GM18909 (cell line): Measurements from ENCODE around the gene ZFP36L1.

Experiments
- ATAC-seq: cut with Tn5 transposase; IDR thresholded peaks from one replicate; pipeline ENCODE4 v1.9.1; 2021; ENCODE audit warnings: mild to moderate bottlenecking; ENCODE audit not compliant: unreplicated experiment, poor library complexity

The ZFP36L1 gene

GRCh38 chr14:68816943-68817430 lies 24.1 kb upstream of the ZFP36L1 start:
- ATAC-seq, result no peak

GRCh38 chr14:68816183-68816942 lies 23.5 kb upstream of the ZFP36L1 start:
- peak; percentile 56 for ATAC-seq

GRCh38 chr14:68815298-68816182 lies 22.7 kb upstream of the ZFP36L1 start:
- ATAC-seq, result no peak

GRCh38 chr14:68814539-68815297 lies 21.9 kb upstream of the ZFP36L1 start:
- ATAC-seq, result peak; percentile 40

GRCh38 chr14:68814238-68814538 lies 21.3 kb upstream of the ZFP36L1 start:
- no peak for ATAC-seq

- no peak for ATAC-seq
Observed at GRCh38 chr14:68813318-68813838, 20.5 kb upstream of the ZFP36L1 start.

GRCh38 chr14:68811171-68811570 lies 18.3 kb upstream of the ZFP36L1 start:
- no peak for ATAC-seq

GRCh38 chr14:68810173-68811153 lies 17.6 kb upstream of the ZFP36L1 start:
- no peak for ATAC-seq

- no peak for ATAC-seq
Observed at GRCh38 chr14:68809524-68809923, 16.7 kb upstream of the ZFP36L1 start.

GRCh38 chr14:68808696-68809480 lies 16.0 kb upstream of the ZFP36L1 start:
- ATAC-seq, result no peak

GRCh38 chr14:68807987-68808386 lies 15.1 kb upstream of the ZFP36L1 start:
- ATAC-seq, result no peak

GRCh38 chr14:68807148-68807600 lies 14.3 kb upstream of the ZFP36L1 start:
- no peak for ATAC-seq

- ATAC-seq, result peak; percentile 61
Observed at GRCh38 chr14:68806526-68807147, 13.8 kb upstream of the ZFP36L1 start.

GRCh38 chr14:68805414-68805813 lies 12.5 kb upstream of the ZFP36L1 start:
- no peak for ATAC-seq

- no peak for ATAC-seq
Observed at GRCh38 chr14:68801631-68802030, 8.8 kb upstream of the ZFP36L1 start.

GRCh38 chr14:68800953-68801352 lies 8.1 kb upstream of the ZFP36L1 start:
- ATAC-seq, result no peak

- ATAC-seq, result no peak
Observed at GRCh38 chr14:68800390-68800789, 7.5 kb upstream of the ZFP36L1 start.

GRCh38 chr14:68798621-68799020 lies 5.8 kb upstream of the ZFP36L1 start:
- ATAC-seq, result no peak
